Loucy (cell line): ENCODE results near the gene ESR2.

Experiments used
- EZH2phosphoT487 ChIP-seq: fragments of 200-600 bp; IDR thresholded peaks from 2 replicates; pipeline ENCODE4 v1.6.1; 2018; ENCODE audit warnings: antibody characterized with exemption, mild to moderate bottlenecking, moderate library complexity, borderline replicate concordance
- TF ChIP-seq, protein P1 (sequence below): fragments of 200-600 bp; sonication (generic); conservative IDR thresholded peaks from 2 replicates; pipeline ENCODE4 v1.5.1; 2014; ENCODE audit warnings: mild to moderate bottlenecking, antibody characterized with exemption, low read length

GRCh38 chr14:64213086-64213485 lies 81.1 kb downstream of the ESR2 start:
- TF ChIP-seq, protein P1, sequence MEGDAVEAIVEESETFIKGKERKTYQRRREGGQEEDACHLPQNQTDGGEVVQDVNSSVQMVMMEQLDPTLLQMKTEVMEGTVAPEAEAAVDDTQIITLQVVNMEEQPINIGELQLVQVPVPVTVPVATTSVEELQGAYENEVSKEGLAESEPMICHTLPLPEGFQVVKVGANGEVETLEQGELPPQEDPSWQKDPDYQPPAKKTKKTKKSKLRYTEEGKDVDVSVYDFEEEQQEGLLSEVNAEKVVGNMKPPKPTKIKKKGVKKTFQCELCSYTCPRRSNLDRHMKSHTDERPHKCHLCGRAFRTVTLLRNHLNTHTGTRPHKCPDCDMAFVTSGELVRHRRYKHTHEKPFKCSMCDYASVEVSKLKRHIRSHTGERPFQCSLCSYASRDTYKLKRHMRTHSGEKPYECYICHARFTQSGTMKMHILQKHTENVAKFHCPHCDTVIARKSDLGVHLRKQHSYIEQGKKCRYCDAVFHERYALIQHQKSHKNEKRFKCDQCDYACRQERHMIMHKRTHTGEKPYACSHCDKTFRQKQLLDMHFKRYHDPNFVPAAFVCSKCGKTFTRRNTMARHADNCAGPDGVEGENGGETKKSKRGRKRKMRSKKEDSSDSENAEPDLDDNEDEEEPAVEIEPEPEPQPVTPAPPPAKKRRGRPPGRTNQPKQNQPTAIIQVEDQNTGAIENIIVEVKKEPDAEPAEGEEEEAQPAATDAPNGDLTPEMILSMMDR = no peak
- TF ChIP-seq EZH2phosphoT487 = no peak
